EH (cell line): ENCODE results near the gene NDUFAF4.

ENCODE experiments used
- DNase-seq: peaks from one replicate; pipeline ENCODE4 v3.0.0-alpha.2; 2015; ENCODE audit warnings: low read depth

The NDUFAF4 gene

DNA sequence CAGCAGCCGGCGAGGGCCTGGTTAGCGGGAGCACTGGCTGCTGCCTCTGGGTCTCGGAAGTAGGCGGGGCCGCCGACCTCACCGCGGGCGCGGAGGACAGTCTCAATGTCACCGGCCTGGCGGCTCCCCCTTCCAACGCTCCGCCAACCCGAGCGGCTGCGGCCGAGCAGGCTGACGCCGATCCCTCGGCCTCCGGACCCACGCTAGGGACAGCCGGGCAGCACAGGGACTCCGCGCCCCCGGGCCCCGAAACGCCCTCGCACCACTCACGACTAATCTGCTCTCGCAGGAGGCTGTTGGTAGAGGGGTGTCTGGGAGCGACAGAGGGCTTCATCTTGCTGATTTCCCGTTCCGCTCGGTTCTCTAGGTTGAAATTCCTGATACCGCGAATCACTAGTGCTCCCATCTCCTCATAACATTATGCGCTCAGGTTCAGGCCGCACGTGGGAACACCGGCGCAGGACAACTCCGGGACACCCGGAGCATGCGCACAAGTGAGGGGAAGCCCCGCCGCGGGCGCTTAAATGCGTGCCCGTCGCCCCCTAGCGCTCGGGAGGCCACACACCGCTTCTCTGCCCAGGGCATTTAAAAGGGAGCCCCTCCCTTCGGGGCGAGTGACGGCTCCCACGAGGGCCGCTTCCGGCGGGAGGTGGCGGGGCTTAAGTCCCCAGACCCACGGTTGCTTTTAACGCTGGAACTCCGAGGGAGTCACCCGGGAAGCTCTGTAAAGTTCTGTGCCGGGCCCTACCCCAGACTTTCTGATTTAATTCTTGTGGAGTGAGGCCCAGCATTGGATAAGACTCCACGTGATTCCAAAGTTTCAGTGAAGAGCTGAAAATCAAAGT, at the start of gene NDUFAF4:
Gene NDUFAF4, minus strand, starts transcription at position 496 of the 845 bp plus-strand sequence. Its CDS starts 90 bp downstream, at position 406.
- peak; percentile 91 for DNase-seq

GRCh38 chr6:96947055-96947454, 49.4 kb upstream of the NDUFAF4 start:
- DNase-seq: no peak

GRCh38 chr6:96943555-96944215, 46.0 kb upstream of the NDUFAF4 start:
- DNase-seq: no peak

- no peak for DNase-seq
Observed at GRCh38 chr6:96942676-96943075, 45.0 kb upstream of the NDUFAF4 start.

GRCh38 chr6:96940322-96940721, 42.6 kb upstream of the NDUFAF4 start:
- peak; percentile 56 for DNase-seq

DNA sequence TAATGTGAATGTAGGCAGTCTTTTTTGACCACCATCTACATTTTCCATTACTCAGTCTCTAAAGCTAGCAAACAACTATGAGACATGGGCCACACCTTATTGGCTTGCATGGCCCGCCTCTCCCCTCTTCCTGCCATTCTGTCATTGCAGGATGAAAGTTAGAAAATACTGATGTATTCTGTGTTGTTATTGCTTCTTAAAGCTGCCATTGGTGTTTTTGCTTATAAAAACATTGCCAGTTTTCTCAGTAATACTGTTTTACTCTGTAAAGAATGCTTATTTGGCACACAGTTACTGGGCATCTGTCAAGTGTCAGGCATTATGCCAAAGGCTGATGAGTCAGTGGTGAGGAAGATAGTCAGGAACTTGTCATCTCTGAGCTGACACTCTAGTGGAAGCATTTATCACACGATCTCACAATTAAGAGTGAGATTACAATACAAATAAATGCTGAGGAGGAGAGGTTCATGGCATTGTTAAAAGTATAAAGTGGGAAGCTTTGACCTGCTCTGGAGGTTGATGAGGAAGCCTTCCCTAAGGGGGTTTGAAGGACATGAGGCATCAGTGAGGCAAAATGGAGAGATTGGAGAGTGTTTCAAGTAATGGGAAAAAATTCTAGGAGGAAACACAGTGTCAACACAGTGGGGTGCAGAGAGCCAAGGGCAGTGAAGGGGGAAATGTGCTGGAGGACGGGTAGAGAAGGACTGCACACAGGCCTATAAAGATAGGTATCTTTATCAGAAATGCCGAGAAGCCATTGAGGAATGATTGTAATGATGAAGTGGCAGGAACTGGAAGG, 41.5 kb upstream of the NDUFAF4 start:
- peak; percentile 85 for DNase-seq

DNA sequence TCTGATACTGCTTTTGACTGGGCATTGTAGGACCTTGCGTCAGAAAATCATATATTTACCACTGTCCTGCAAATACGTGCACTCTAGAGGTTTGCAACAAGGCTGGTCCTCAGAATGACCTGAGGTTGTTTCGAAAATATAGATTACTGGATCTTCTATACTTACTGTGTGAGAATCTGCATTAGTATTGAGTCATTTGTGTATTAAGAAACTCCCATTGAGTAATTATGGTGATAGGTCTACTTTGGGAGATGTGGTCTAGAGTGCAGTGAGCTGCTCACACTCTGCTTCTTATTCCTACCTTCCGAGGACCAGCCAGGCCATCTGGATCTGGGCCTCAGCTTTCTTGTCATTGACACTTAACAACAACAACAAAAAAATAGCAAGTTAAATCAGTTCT, 36.4 kb upstream of the NDUFAF4 start:
- no peak for DNase-seq

DNA sequence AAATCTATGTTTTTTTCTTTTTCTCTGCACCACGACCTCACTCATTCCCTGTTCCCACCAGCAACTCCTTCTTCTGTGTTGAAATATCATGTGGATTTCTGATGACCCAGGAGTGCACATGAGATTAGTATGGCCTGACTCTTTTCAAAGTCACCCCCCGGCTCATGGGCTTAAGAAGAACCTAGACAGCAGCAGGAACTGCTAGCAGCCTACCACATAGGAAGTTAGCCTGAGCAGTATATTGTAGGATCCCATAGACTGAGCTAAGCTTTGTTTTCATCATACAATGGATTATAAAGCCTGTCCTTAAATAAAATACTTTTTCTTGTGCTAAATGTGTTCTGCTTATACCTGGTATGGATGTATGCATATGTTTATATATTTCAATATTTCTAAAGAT, 33.5 kb upstream of the NDUFAF4 start:
- DNase-seq: no peak

DNA sequence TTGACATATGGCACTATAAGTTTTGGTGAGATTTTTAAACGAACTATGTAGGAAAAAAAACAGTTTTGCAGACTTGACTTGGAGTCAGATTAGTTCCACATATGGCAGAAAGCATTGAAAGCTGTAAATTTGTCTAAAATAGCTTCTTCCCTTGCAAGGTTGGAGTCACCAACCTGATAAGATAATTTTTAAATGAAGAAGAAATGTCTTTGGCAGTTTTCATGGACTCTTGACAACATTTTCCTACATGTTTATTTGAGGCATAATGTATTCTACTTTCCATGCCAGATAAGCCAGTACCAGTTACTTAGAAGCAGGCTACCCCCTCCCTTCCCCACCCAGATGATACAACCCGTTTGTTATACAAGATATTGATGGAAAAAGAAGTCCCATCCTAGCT, 32.0 kb upstream of the NDUFAF4 start:
- DNase-seq: no peak

DNA sequence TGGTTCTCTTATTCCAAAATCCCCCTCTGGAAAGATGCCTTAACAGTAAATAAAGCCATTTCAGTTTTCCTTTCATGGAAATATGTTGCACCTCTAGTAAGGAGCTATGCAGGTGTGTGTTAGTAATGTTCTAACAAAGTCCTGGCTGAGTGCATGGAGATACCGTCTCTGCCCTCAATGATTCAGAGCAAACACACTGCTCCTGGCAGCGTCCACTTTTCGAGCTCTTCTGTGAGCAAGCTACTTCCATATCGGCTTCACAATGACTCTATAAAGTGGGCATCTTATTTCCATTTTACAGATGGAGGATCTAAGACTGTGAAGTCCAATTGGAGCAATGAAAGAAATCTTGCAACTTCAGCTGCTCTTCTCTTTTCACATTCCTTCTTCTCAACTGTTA, 30.0 kb upstream of the NDUFAF4 start:
- no peak for DNase-seq

DNA sequence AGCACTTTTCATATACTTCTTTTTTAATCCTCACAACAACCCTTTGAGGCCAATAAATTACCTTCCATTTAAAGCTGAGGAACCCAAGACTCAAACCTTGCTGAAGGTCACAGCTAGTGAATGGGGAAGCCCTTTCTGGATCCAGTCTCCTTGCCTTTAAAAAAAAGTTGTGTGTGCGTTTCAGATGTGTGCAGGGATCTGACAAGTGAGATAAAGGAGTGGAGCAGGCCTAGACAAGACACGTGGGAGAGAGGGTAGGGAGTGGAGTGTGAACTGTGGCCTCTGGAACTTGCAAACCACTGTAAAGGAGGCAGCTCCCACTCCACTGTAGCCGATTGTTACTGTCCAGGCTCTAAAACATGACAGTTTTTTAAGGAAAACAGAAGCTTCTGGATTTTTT, 28.7 kb upstream of the NDUFAF4 start:
- no peak for DNase-seq

DNA sequence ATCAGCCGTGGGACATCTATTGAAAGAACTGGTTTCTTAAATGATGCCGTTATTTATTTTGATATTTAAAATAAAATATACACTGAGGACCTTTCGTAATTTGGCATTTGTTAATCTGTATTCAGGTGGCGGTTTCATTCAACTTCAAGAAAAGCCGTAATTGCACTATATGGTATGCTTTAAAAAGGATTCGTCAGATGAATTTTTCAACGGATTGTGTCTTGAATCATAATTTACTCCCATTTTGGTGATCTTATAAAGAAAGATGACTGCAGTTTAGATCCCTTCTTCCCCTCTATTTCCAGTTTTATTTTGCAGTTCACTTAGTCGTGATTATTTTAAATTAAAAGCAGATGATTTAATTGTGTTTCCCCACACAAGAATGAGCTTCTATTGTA, 27.6 kb upstream of the NDUFAF4 start:
- DNase-seq: no peak

GRCh38 chr6:96923871-96924493, 26.3 kb upstream of the NDUFAF4 start:
- DNase-seq: no peak

DNA sequence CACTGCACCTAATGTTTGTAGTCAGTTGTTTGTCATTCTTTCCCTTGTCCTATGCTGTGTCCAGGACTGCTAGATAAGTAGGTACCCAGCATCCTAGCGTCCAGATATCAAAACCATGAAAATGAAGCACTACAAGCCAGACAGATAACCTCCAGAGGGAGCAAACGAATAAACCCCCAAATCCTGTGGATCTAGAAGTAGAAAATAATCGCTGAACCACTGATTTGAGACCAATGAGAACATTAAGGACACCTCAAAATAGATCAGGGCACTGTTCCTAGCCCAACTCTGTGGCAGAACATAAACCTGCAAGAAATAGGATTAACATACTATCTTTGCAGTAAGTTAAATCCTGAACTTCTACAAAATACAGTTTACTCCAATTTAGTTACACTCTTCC, 25.7 kb upstream of the NDUFAF4 start:
- DNase-seq: no peak

DNA sequence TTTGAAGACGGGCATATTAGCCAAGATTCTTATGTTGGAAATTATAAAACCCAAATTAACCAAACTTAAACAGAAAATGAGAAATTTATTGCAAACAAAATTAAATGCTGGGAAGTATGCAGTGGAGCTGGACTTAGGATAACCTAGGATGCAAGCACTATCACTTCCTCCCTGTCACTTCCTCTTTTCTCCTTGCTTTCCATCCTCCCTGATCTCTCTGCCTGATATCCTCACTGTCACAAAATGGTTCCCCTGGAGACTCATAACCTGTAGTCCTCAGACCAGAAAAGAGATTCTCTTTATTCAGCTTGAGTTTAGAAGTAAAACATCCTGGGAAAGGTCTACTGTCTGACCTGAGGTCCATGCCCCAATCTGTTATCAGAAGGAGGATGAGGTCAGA, 19.4 kb upstream of the NDUFAF4 start:
- no peak for DNase-seq

- DNase-seq: no peak
Observed at GRCh38 chr6:96913621-96914020, 15.9 kb upstream of the NDUFAF4 start.

DNA sequence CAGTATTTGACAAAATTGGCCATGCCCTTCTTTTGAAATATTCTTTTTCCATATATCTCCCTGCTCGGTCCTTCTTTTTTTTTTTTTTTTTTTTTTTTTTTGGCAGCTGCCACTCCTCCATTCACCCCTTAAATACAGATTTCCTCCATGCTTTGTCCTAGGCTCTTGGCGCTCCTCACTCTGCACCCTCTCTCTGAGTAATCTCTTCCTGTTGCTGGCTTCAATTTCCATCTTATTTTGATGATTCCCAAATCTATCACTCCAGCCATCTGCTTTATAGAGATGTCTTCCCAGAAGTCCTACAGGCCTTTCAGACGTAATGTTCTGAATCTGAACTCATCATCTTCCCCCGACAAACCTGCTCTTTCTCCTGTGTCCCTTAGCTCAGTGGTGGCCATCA, 14.1 kb upstream of the NDUFAF4 start:
- DNase-seq: no peak

GRCh38 chr6:96911171-96911570, 13.5 kb upstream of the NDUFAF4 start:
- DNase-seq: no peak

DNA sequence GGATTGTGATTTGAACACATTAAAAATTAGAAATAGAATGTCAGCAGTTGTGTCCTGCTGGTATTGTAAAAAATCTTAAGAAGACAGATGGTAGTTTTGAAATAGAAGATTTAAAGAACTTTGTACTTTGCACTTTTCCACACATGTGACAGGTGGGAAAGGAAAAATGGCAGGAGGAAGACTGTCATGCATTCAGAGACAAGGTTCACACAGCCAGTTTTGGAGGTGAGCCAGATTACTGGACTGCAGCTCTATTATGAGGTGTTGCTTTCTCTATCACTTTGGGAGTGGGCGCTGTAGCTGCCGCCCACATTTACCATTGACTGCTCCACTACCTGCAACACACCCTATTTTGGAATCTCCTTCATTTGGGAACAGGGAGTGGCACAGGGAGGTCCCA, 12.1 kb upstream of the NDUFAF4 start:
- no peak for DNase-seq

- DNase-seq: peak; percentile 20
Observed at GRCh38 chr6:96907498-96907897, 9.8 kb upstream of the NDUFAF4 start.

DNA sequence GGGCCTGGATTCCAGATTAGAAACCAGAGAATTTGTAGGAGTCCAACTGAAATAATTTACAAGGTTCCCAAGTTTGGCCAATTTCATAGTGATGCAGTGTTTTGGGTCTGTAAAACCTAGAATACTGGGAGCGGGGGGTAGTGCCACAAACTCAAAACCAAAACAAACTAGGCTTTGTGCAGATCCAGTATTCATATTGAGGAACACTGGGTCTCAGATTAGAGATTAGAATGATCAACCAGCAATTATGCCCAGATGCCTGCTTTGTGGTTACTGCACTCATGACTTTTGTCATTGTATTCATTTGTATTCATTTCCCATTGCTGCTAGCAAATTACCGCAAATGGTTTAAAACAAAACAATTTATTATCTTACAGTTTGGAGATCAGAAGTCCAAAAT, 3.2 kb upstream of the NDUFAF4 start:
- no peak for DNase-seq

- DNase-seq: no peak
Observed at GRCh38 chr6:96899451-96899998, 1.8 kb upstream of the NDUFAF4 start.
